ENCODE results near the gene ST3GAL4. TPM values are rescaled to one million over a fixed set of nuclear protein-coding genes. Genes with fewer than 3 reads are reported as not detected.
A peak's percentile ranks its signal among the peaks of the same experiment; 100 is the strongest.

ST3GAL4 gene
- total RNA-seq, 1 donor from 2014 or later: 41.5 TPM

DNA sequence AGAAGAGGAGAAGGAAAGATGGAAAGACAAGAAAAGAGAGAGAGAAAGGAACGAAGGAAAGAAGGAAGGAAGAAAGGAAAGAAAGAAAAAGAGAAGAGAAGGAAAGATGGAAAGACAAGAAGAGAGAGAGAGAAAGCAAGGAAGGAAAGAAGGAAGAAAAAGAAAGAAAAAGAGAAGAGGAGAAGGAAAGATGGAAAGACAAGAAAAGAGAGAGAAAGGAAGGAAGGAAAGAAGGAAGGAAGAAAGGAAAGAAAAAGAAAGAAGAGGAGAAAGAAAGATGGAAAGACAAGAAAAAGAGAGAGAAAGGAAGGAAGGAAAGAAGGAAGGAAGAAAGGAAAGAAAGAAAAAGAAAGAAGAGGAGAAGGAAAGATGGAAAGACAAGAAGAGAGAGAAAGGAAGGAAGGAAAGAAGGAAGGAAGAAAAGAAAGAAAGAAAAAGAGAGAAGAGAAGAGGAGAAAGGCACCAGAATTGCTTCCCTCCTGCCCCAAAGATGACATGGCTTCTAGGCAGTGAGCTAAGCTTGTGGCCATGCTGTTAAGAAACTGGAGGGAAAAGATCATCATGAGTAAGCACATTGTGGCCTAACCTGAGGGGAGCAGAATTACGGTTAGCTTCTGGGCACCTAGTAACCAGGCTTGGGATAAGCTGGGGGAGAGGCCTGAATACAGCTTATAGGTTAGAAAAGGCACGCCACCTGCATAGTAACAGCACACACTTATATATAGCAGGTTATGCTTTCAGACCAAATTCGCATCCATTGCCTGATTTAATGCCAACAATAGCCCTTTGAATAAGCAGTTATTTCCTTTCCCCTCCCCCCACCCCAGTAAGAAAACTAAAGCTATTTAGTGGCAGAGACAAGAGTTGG, 2.3 kb upstream of the ST3GAL4 start:
- intact Hi-C loops (cut with DNase I): no loop called here
- Histone ChIP-seq H3K9me3 (no peaks in the 10 kb centered on the region), H3K27ac (peak overlapping the region; percentile 88), H3K4me1 (peaks cover 67% of the 10 kb centered on the region), H3K4me3 (no peak overlapping the region), H3K36me3 (no peaks in the 10 kb centered on the region), H3K27me3 (no peaks in the 10 kb centered on the region)
- DNase-seq (ENCODE audit: extremely low spot score in 2 of 2): no peak
- TF ChIP-seq, protein P1, sequence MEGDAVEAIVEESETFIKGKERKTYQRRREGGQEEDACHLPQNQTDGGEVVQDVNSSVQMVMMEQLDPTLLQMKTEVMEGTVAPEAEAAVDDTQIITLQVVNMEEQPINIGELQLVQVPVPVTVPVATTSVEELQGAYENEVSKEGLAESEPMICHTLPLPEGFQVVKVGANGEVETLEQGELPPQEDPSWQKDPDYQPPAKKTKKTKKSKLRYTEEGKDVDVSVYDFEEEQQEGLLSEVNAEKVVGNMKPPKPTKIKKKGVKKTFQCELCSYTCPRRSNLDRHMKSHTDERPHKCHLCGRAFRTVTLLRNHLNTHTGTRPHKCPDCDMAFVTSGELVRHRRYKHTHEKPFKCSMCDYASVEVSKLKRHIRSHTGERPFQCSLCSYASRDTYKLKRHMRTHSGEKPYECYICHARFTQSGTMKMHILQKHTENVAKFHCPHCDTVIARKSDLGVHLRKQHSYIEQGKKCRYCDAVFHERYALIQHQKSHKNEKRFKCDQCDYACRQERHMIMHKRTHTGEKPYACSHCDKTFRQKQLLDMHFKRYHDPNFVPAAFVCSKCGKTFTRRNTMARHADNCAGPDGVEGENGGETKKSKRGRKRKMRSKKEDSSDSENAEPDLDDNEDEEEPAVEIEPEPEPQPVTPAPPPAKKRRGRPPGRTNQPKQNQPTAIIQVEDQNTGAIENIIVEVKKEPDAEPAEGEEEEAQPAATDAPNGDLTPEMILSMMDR (IDR thresholded peaks at IDR 0.05): no peak
- no peak for TF ChIP-seq POLR2AphosphoS5 (IDR thresholded peaks at IDR 0.05; ENCODE audit: insufficient read depth in 1 of 2, low read depth in 1 of 2)
- no peak for TF ChIP-seq POLR2A (IDR thresholded peaks at IDR 0.05)

- peak overlapping the region; percentile 72 to 86 for H3K4me3 ChIP-seq
- intact Hi-C loops (cut with DNase I): loop anchor here (5.0 kb wide), 1 partner anchor 63 kb away; no protein-coding TSS in a partner anchor
- TF ChIP-seq POLR2AphosphoS5 (IDR thresholded peaks at IDR 0.05; ENCODE audit: insufficient read depth in 1 of 2, low read depth in 1 of 2) (no peak), POLR2A (IDR thresholded peaks at IDR 0.05) (no peak)
- TF ChIP-seq, protein P1 (IDR thresholded peaks at IDR 0.05): no peak
- H3K27ac ChIP-seq: peak overlapping the region; percentile 88
- peaks cover 69% of the 10 kb centered on the region for H3K4me1 ChIP-seq
- peak in 1 of 2 donors; percentile 89 for DNase-seq (ENCODE audit: extremely low spot score in 2 of 2)
- no peaks in the 10 kb centered on the region for H3K36me3 ChIP-seq
- no peaks in the 10 kb centered on the region for H3K27me3 ChIP-seq
- H3K9me3 ChIP-seq: no peaks in the 10 kb centered on the region
Observed at GRCh38 chr11:126354631-126355323, 709 bp upstream of the ST3GAL4 start.

GRCh38 chr11:126355926-126356897, 726 bp downstream of the ST3GAL4 start:
- no peaks in the 10 kb centered on the region for H3K27me3 ChIP-seq
- peaks cover 80% of the 10 kb centered on the region for H3K4me1 ChIP-seq
- no peak for TF ChIP-seq POLR2A (IDR thresholded peaks at IDR 0.05)
- peak in 1 of 2 donors; percentile 17 for TF ChIP-seq POLR2AphosphoS5 (IDR thresholded peaks at IDR 0.05; ENCODE audit: insufficient read depth in 1 of 2, low read depth in 1 of 2)
- no peaks in the 10 kb centered on the region for H3K9me3 ChIP-seq
- H3K27ac ChIP-seq: peak overlapping the region; percentile 88
- DNase-seq (ENCODE audit: extremely low spot score in 2 of 2): peak in 1 of 2 donors; percentile 89
- intact Hi-C loops (cut with DNase I): loop anchor here (5.0 kb wide), 1 partner anchor 61 kb away; no protein-coding TSS in a partner anchor
- H3K4me3 ChIP-seq: peak overlapping the region; percentile 72 to 86
- no peaks in the 10 kb centered on the region for H3K36me3 ChIP-seq

- no peak for DNase-seq (ENCODE audit: extremely low spot score in 2 of 2)
- Histone ChIP-seq H3K27me3 (no peaks in the 10 kb centered on the region), H3K36me3 (no peaks in the 10 kb centered on the region), H3K27ac (peak overlapping the region; percentile 88), H3K9me3 (no peaks in the 10 kb centered on the region), H3K4me3 (peak overlapping the region; percentile 72 to 86), H3K4me1 (peaks cover 77% of the 10 kb centered on the region)
- TF ChIP-seq POLR2AphosphoS5 (IDR thresholded peaks at IDR 0.05; ENCODE audit: insufficient read depth in 1 of 2, low read depth in 1 of 2): no peak
- TF ChIP-seq, protein P1 (IDR thresholded peaks at IDR 0.05): no peak
- TF ChIP-seq POLR2A (IDR thresholded peaks at IDR 0.05): no peak
- intact Hi-C loops (cut with DNase I): loop anchor here (5.0 kb wide), 1 partner anchor 60 kb away; no protein-coding TSS in a partner anchor
Observed at GRCh38 chr11:126357055-126357962, 1.8 kb downstream of the ST3GAL4 start.
